HG02678 (cell line): Measurements from ENCODE around the gene BAZ2B.
A peak's percentile ranks its signal among the peaks of the same experiment; 100 is the strongest.
"Not testable (repeated sequence)": the region's sequence is repeated elsewhere in the genome, so short reads cannot be mapped to it uniquely, and the experiment has no call there.

ENCODE experiments used
- ATAC-seq: cut with Tn5 transposase; IDR thresholded peaks from one replicate; pipeline ENCODE4 v1.9.1; 2021; ENCODE audit warnings: mild to moderate bottlenecking, moderate library complexity; ENCODE audit not compliant: unreplicated experiment

The BAZ2B gene

GRCh38 chr2:159361603-159362002 lies 254.7 kb downstream of the BAZ2B start:
- ATAC-seq = not testable (repeated sequence)

- ATAC-seq = no peak
These were observed 260.2 kb downstream of the BAZ2B start for GRCh38 chr2:159356053-159356554.

GRCh38 chr2:159351977-159352376 lies 264.4 kb downstream of the BAZ2B start:
- no peak for ATAC-seq

- no peak for ATAC-seq
These were observed 266.6 kb downstream of the BAZ2B start for GRCh38 chr2:159349674-159350299.

GRCh38 chr2:159326569-159327255 lies 289.6 kb downstream of the BAZ2B start:
- ATAC-seq = no peak

- ATAC-seq = no peak
These were observed 293.9 kb downstream of the BAZ2B start for GRCh38 chr2:159322419-159322818.

- ATAC-seq = peak; percentile 82
These were observed 298.8 kb downstream of the BAZ2B start for GRCh38 chr2:159317392-159318088.

- no peak for ATAC-seq
These were observed 308.4 kb downstream of the BAZ2B start for GRCh38 chr2:159307942-159308341.

GRCh38 chr2:159300586-159300985 lies 315.8 kb downstream of the BAZ2B start:
- ATAC-seq = no peak

- no peak for ATAC-seq
These were observed 317.4 kb downstream of the BAZ2B start for GRCh38 chr2:159298967-159299366.

- ATAC-seq = no peak
These were observed 319.2 kb downstream of the BAZ2B start for GRCh38 chr2:159297042-159297707.

GRCh38 chr2:159292157-159292556 lies 324.2 kb downstream of the BAZ2B start:
- no peak for ATAC-seq

GRCh38 chr2:159290289-159290907 lies 325.9 kb downstream of the BAZ2B start:
- no peak for ATAC-seq

GRCh38 chr2:159287733-159288132 lies 328.6 kb downstream of the BAZ2B start:
- no peak for ATAC-seq

- ATAC-seq = peak; percentile 86
These were observed 329.5 kb downstream of the BAZ2B start for GRCh38 chr2:159286709-159287441.

- peak; percentile 16 for ATAC-seq
These were observed 330.2 kb downstream of the BAZ2B start, which contains the start of gene WDSUB1 for GRCh38 chr2:159285929-159286708. WDSUB1 (minus strand) TSS chr2:159286703; CDS start chr2:159283069, 3,634 bp downstream.

- ATAC-seq = no peak
These were observed 330.9 kb downstream of the BAZ2B start for GRCh38 chr2:159285433-159285832.

GRCh38 chr2:159283529-159283928 lies 332.8 kb downstream of the BAZ2B start:
- ATAC-seq = no peak

GRCh38 chr2:159281002-159281401 lies 335.3 kb downstream of the BAZ2B start:
- no peak for ATAC-seq
